Upper lobe of left lung (tissue), 4 donors: Measurements from ENCODE around the gene SPANXN4.

Experiments used
- EP300 ChIP-seq, 4 donors: sonication (generic); formaldehyde crosslinking; IDR thresholded peaks; one replicate each; pipeline ENCODE4 v1.5.1; 2017; ENCODE audit warnings: antibody characterized with exemption in 4 of 4, control low read depth in 2 of 4
- POLR2A ChIP-seq, 4 donors: fragments of 450-650 bp; IDR thresholded peaks; one replicate each; pipeline ENCODE4 v1.5.1; 2016 to 2017; ENCODE audit warnings: antibody characterized with exemption in 4 of 4, mild to moderate bottlenecking in 2 of 4
- POLR2AphosphoS5 ChIP-seq, 2 donors: sonication (generic); formaldehyde crosslinking; IDR thresholded peaks; one replicate each; pipeline ENCODE4 v1.5.1; 2017; ENCODE audit warnings: antibody characterized with exemption in 2 of 2
- TF ChIP-seq, protein P1 (sequence below), 6 experiments: fragments of 450-650 bp in 4 of 6; fragments of 200-600 bp in 2 of 6; sonication (generic) in 2 of 6; IDR thresholded peaks; one replicate each; pipeline ENCODE4 v1.5.1; 2016 to 2019; ENCODE audit warnings: antibody characterized with exemption in 6 of 6

DNA sequence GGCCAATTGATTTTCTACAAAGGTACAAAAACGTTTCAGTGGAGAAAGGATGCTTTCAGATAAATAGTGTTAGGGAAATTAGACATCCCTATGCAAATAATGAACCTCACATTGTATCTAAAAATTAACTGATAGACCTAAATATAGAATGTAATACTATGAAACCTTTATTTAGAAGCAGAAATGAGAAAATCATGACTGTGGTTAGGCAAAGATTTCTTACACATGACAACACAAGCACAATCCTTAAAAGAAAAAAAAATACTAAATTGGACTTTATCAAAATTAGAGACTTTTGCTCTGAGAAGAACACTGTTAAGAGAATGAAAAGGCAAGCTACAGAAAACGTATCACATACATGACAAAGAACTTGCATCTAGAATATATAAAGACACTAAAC is 43.0 kb upstream of the SPANXN4 start:
- TF ChIP-seq, protein P1, sequence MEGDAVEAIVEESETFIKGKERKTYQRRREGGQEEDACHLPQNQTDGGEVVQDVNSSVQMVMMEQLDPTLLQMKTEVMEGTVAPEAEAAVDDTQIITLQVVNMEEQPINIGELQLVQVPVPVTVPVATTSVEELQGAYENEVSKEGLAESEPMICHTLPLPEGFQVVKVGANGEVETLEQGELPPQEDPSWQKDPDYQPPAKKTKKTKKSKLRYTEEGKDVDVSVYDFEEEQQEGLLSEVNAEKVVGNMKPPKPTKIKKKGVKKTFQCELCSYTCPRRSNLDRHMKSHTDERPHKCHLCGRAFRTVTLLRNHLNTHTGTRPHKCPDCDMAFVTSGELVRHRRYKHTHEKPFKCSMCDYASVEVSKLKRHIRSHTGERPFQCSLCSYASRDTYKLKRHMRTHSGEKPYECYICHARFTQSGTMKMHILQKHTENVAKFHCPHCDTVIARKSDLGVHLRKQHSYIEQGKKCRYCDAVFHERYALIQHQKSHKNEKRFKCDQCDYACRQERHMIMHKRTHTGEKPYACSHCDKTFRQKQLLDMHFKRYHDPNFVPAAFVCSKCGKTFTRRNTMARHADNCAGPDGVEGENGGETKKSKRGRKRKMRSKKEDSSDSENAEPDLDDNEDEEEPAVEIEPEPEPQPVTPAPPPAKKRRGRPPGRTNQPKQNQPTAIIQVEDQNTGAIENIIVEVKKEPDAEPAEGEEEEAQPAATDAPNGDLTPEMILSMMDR (IDR thresholded peaks at IDR 0.05): no peak
- TF ChIP-seq POLR2AphosphoS5 (IDR thresholded peaks at IDR 0.05) (no peak), POLR2A (IDR thresholded peaks at IDR 0.05) (no peak), EP300 (IDR thresholded peaks at IDR 0.05) (no peak)
